Measurements from ENCODE around the gene SPEM1.

Gene SPEM1

GRCh38 chr17:7398612-7399011 is 21.5 kb upstream of the SPEM1 start:
- no peak for DNase-seq (ENCODE audit: low spot score)

DNA sequence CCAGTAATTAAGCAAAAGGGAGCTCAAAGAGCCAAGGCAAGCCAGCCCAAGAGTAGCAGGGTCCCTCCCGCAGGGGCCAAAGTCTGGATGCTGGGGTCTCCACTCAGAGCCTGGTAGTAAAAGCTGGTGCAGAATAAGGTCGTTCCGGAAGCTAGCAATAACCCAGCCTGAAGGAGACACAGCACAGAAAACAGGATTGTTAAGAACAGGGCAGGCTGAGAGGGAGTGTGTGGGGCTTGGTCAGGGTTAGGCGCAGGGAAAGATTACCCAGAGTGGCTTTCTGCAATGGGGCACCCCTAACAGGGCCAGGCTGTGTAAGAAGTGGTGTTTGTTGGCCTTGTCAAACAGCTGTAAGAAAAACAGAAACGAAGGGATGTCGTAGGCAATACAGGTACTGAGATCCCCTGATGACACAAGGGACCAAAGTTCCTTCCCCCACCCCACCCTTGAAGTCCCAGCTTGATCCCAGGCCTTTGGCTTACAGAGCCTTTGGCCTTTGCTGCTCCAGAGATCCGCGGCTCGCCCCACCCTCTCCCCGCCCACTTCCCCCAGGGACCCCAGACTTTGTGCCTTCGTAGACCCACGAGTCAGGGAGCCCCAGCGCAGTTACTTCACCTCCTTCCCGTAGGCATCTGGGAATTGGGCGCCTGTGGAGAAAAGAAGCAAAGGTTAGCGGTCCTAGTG is 16.9 kb upstream of the SPEM1 start:
- no peak for DNase-seq (ENCODE audit: low spot score)

DNA sequence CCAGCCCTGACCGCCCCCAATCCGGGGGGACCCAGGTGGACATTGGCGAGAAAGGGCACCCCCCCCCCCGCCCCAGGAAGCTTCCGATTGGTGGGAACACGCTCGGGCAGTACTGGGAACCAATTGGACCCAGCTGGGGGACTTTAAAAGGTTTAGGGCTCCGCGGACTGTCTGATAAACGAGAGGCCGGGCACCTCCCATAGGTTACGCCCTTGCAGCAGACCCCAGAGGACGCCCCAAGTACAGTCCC is 16.5 kb upstream of the SPEM1 start:
- DNase-seq (ENCODE audit: low spot score) = peak; percentile 80

DNA sequence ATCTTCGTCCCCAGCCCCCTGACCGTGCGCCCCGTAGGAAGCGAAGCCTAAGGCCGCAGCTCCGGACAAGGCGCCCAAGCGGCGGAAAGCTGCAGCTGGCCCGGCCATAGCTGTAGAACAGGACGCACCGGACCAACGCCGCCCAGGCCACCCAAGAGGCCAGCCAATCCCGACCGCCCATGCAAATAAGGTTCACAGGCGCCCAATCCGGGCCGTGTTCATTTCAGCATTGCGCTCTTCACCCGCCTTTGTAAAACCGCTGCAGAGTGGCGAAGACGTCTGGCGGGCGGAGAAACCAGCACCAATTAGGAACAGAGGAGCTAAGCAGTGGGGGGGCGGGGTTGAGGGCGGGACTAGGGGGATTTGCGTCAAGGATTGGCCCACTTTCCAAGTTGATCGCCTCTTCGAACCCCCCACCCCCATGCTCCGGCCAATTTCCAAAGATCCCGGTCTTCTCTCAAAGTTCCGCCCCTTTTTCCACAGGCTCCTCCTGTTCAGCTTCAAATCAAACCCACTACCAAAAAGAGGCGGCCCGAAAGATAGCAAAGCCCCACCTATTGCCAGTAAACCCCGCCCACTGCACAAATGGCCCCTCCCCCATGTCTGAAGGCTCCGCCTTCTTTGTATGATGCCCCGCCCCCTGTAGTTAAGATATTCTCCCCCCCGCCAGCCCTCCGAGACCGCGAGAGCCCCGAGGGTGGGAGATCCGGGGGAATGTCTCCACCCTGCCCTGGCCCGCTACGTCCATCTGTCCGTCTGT is 16.0 kb upstream of the SPEM1 start, which contains the start of gene TMEM256:
Gene TMEM256 (minus strand): TSS at position 121 of the 760 bp plus-strand sequence. CDS start 13 bp downstream, at position 108.
- DNase-seq (ENCODE audit: low spot score) = peak; percentile 88

DNA sequence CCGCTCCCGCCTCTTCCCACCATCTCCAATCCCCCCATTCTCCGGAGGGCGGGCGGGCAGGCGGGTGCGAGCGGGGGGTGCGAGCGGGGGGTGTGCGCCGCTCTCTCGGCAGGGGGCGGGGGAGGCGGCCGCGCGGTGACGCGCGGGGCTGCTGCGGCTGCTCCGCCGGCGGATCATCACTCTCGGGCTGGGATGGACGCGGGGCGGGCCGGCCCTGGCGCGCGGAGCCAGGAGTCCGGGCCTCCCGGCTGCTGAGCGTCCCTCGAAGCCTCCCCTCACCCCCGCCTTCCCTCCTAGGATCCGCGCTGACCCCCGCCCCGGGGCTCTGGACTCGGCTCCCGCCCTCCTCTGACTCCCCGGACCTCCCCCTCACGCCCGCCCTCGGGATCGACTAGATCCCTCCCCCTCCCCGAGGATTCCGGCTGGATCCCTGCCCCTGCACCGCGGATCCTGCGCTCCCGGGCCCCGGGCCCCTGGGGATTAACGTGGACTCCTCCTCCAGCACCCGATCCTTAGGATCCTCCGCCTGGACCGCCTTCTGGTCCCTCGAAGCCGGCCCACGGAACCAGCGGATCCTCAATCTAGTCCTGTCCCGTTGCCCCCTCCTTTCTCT is 15.3 kb upstream of the SPEM1 start:
- peak; percentile 75 for DNase-seq (ENCODE audit: low spot score)

- peak; percentile 60 for DNase-seq (ENCODE audit: low spot score)
Observed at GRCh38 chr17:7405350-7406234, 14.5 kb upstream of the SPEM1 start.

DNA sequence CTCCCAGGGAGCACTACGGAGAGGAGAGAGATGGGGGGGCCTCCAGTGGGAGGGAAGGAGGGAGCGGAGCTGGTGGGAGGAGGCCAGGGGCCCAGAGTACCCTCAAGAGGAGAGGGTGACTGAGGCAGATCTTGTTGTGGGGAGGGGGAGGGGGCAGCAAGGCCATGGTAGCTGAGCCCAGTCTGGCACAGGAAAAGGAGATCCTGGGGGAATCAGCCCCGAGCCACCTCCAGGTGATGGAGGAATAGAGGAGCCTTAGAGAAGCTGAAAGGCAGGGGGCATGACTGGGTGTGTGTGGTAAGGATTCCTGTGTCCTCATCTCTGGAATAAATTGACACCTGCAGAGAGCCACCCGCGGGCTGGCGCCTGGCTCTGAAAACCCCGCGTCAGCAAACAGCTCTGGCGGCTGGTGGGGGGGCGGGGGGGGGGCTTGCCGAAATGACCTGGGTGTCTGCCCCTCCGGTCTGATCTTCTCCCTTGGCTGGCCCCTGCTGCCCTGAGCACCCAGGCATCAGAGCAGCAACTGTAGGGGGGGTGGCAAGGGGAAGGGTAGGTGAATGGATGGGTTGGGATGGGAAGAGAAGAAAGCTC is 13.8 kb upstream of the SPEM1 start:
- no peak for DNase-seq (ENCODE audit: low spot score)

- DNase-seq (ENCODE audit: low spot score) = no peak
Observed at GRCh38 chr17:7407082-7407481, 13.0 kb upstream of the SPEM1 start.

- no peak for DNase-seq (ENCODE audit: low spot score)
Observed at GRCh38 chr17:7407485-7408251, 12.5 kb upstream of the SPEM1 start, which contains the start of gene NLGN2. TSS of gene NLGN2 (plus strand) at chr17:7407845. CDS start at chr17:7408256, 411 bp downstream.

- DNase-seq (ENCODE audit: low spot score) = no peak
Observed at GRCh38 chr17:7408252-7408727, 11.8 kb upstream of the SPEM1 start.

GRCh38 chr17:7408863-7409262 is 11.3 kb upstream of the SPEM1 start:
- no peak for DNase-seq (ENCODE audit: low spot score)

GRCh38 chr17:7409716-7410115 is 10.4 kb upstream of the SPEM1 start:
- no peak for DNase-seq (ENCODE audit: low spot score)

DNA sequence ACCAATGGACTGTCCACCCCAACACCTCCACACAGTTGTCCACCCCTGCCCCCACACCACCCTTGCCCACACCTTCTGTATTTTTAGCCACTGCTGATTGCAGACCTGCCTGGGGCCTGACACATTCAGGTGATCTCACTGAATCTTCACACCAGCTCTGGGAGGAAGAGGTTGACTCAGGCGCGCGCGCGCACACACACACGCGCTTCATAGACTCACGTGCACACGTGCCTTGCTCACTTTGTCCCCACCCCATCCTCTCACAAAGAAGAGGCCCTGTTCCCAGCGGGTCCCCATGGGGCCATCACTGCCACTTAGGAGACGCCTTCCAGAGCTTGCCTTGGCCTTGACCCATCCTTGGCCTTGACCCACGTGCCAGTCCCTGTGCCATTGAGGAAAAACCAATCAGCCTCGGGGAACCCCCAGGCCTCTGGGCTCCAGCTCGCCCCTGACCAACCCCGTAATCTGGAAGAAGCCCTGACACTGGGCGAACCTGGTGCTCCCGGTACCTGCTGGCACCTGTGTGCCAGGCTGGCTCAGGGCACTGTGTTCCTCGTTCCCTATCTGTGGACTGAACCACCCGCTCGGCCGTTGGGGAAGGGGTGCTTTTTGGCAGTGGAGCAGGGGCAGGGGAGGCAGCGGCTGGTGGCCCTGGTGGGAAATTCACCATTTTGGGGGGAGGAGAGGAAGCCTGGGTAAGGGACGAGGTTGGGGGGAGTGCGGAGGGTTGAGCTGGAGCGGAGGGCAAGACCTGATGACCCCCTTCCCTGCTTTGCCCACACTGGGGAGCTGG is 9.3 kb upstream of the SPEM1 start:
- DNase-seq (ENCODE audit: low spot score) = no peak

DNA sequence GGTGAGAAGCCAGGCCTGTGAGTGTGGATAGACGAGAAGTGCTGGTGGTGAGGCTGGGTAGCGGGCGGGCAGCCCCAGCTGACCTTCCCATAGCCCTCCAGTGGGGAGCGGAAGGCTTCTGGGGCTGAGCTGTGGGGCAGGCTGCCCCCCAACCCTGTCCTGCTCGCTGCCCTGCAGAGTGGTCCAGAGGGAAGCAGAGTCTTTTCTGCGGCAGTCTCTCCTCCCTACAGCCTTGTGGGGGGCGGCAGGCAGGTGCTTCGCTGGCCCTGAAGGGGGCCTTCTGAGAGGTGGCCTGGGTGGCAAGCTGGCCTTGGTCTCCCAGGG is 8.7 kb upstream of the SPEM1 start:
- no peak for DNase-seq (ENCODE audit: low spot score)

GRCh38 chr17:7413346-7413985 is 6.7 kb upstream of the SPEM1 start:
- no peak for DNase-seq (ENCODE audit: low spot score)

- no peak for DNase-seq (ENCODE audit: low spot score)
Observed at GRCh38 chr17:7414837-7415236, 5.3 kb upstream of the SPEM1 start.

DNA sequence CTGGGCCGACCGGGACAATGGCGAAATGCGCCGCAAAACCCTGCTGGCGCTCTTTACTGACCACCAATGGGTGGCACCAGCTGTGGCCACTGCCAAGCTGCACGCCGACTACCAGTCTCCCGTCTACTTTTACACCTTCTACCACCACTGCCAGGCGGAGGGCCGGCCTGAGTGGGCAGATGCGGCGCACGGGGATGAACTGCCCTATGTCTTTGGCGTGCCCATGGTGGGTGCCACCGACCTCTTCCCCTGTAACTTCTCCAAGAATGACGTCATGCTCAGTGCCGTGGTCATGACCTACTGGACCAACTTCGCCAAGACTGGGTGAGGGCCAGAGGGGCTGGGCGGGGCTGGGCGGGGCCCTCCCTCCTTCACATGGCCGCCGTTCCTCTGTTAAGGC is 4.3 kb upstream of the SPEM1 start:
- DNase-seq (ENCODE audit: low spot score) = no peak

- no peak for DNase-seq (ENCODE audit: low spot score)
Observed at GRCh38 chr17:7416323-7416722, 3.8 kb upstream of the SPEM1 start.

DNA sequence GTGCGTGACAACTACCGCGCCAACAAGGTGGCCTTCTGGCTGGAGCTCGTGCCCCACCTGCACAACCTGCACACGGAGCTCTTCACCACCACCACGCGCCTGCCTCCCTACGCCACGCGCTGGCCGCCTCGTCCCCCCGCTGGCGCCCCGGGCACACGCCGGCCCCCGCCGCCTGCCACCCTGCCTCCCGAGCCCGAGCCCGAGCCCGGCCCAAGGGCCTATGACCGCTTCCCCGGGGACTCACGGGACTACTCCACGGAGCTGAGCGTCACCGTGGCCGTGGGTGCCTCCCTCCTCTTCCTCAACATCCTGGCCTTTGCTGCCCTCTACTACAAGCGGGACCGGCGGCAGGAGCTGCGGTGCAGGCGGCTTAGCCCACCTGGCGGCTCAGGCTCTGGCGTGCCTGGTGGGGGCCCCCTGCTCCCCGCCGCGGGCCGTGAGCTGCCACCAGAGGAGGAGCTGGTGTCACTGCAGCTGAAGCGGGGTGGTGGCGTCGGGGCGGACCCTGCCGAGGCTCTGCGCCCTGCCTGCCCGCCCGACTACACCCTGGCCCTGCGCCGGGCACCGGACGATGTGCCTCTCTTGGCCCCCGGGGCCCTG is 3.0 kb upstream of the SPEM1 start:
- DNase-seq (ENCODE audit: low spot score) = no peak
